Measurements from ENCODE around the gene KSR2.

The KSR2 gene

DNA sequence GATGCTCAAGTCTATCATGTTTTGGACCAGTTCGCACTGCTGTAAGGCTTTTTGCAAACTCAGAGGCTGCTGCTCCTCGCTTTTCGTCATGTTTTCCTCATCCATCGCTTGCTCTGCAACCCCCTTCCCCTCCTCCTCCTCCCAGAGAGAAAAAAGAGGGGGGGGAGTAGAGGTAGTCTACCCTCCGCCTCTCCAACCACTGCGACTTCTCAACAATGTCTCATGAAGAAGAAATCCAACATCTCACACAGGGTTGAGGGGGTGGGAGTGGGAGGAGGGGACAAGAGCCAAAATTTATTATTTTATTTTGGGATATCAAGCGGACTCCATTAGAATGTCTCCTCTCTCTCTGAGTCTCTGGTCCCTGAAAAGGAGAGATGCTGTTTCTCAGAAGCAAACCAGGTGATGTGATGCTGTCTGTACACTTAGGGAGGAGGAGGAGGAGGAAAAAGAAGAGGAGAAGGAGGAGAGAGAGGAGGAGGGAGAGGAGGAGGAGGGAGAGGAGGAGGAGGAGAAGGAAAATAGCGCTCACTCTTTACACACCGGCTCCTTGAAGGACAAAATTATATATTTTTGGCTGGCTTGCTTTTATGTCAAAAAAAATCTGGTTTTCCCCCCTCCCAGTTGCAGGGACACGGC is 520 bp downstream of the KSR2 start:
- no peak for DNase-seq (ENCODE audit: low read depth in 2 of 2)
- no peak for TF ChIP-seq CTCF (IDR thresholded peaks at IDR 0.05; ENCODE audit: low read depth, low read length)
- H3K4me3 ChIP-seq (replicated peaks in 1 of 2; ENCODE audit: low read depth in 2 of 2, low read length in 2 of 2), result peak overlapping the region in 1 of 2 donors; percentile 30

GRCh38 chr12:117967512-117967911 is 1.3 kb downstream of the KSR2 start:
- DNase-seq (ENCODE audit: low read depth in 2 of 2), result no peak
- TF ChIP-seq CTCF (IDR thresholded peaks at IDR 0.05; ENCODE audit: low read depth, low read length), result no peak
- no peak overlapping the region for H3K4me3 ChIP-seq (replicated peaks in 1 of 2; ENCODE audit: low read depth in 2 of 2, low read length in 2 of 2)

- TF ChIP-seq CTCF (IDR thresholded peaks at IDR 0.05; ENCODE audit: low read depth, low read length), result no peak
- H3K4me3 ChIP-seq (replicated peaks in 1 of 2; ENCODE audit: low read depth in 2 of 2, low read length in 2 of 2), result no peak overlapping the region
- DNase-seq (ENCODE audit: low read depth in 2 of 2), result no peak
Measured at GRCh38 chr12:117967043-117967442, 1.7 kb downstream of the KSR2 start.

DNA sequence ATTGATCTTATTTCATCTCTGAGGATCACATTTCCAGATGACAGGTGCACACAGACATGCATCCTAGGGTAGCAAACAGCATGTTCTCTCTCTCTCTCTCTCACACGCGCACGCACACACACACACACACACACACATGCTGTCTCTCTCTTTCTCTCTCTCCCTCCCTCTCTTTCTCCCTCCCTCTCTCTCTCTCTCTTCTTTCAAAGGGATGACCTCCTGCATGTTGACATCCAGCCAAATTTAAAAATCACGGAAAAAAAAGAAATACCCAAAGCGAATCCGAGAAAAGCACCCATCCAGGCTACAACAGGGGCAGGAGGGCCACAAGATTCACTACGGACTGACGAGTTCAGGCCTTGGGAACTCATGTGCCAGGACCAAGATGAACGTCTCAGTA is 2.3 kb downstream of the KSR2 start:
- H3K4me3 ChIP-seq (replicated peaks in 1 of 2; ENCODE audit: low read depth in 2 of 2, low read length in 2 of 2), result no peak overlapping the region
- TF ChIP-seq CTCF (IDR thresholded peaks at IDR 0.05; ENCODE audit: low read depth, low read length), result no peak
- no peak for DNase-seq (ENCODE audit: low read depth in 2 of 2)

- H3K4me3 ChIP-seq (replicated peaks in 1 of 2; ENCODE audit: low read depth in 2 of 2, low read length in 2 of 2), result no peak overlapping the region
- no peak for DNase-seq (ENCODE audit: low read depth in 2 of 2)
- no peak for TF ChIP-seq CTCF (IDR thresholded peaks at IDR 0.05; ENCODE audit: low read depth, low read length)
Measured at GRCh38 chr12:117963836-117964235, 5.0 kb downstream of the KSR2 start.

- no peak for DNase-seq (ENCODE audit: low read depth in 2 of 2)
- TF ChIP-seq CTCF (IDR thresholded peaks at IDR 0.05; ENCODE audit: low read depth, low read length), result no peak
- no peak overlapping the region for H3K4me3 ChIP-seq (replicated peaks in 1 of 2; ENCODE audit: low read depth in 2 of 2, low read length in 2 of 2)
Measured at GRCh38 chr12:117936722-117937484, 31.9 kb downstream of the KSR2 start.
